ENCODE results near the gene MT3.

DNA sequence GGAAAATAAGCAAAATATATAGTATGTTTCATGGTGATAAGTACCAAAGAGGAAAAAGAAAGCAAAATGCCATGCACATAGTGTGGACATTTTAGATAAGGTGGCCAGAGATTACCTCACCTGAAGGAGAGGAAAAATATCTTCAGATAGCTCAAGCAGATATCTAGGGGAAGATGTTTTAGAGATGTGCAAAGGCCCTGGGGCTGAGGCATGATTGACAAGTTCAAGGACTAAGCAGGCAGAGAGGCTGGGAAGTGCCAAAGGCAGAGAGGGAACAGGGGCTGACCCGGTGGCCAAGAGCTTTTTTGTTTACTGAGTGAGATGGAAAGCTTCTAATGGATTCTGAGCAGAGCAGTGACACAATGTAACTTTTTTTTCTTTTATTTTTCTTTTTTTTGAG, 28.9 kb upstream of the MT3 start:
- TF ChIP-seq, protein P1, sequence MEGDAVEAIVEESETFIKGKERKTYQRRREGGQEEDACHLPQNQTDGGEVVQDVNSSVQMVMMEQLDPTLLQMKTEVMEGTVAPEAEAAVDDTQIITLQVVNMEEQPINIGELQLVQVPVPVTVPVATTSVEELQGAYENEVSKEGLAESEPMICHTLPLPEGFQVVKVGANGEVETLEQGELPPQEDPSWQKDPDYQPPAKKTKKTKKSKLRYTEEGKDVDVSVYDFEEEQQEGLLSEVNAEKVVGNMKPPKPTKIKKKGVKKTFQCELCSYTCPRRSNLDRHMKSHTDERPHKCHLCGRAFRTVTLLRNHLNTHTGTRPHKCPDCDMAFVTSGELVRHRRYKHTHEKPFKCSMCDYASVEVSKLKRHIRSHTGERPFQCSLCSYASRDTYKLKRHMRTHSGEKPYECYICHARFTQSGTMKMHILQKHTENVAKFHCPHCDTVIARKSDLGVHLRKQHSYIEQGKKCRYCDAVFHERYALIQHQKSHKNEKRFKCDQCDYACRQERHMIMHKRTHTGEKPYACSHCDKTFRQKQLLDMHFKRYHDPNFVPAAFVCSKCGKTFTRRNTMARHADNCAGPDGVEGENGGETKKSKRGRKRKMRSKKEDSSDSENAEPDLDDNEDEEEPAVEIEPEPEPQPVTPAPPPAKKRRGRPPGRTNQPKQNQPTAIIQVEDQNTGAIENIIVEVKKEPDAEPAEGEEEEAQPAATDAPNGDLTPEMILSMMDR (IDR thresholded peaks at IDR 0.05; ENCODE audit: low read depth, low read length) = no peak
- no peak for TF ChIP-seq EZH2phosphoT487 (IDR thresholded peaks at IDR 0.05; ENCODE audit: low read depth)

Measured in OCI-LY3 (cell line).